Stimulated activated naive CD4-positive, alpha-beta T cell (primary cell): ENCODE data around the gene SLC39A5.
A peak's percentile ranks its signal among the peaks of the same experiment; 100 is the strongest.
"Not testable (repeated sequence)": the region's sequence is repeated elsewhere in the genome, so short reads cannot be mapped to it uniquely, and the experiment has no call there.

Experiments used
- DNase-seq, 6 experiments: peaks; one replicate each; lab custom pipeline; 2025; lab: John Stamatoyannopoulos, UW

Gene SLC39A5

DNA sequence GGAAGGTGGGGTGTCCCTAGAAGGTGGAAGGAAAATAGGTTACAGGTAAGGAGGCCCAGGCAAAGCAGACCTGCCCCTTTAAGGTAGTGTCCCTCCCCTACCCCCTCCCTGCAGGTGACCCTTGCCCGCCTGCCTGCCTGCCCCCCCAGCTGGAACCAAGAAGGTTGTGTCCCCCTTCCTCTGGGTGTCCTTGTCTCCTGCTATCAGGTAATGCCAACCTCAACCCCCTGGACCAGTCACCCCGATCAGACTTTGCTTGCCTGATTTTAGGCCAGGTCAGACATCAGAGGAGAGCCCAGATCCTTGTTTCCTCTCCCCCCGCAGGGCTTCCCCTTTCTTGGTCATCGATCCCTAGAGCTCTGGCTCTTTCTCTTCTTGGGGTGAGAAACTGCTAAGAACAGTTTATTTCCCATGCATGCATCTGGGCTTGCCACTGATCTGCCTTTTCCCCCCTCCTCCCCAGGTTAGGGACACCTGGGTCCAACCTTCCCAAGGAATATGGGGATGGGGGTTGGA, at the start of gene SLC39A5:
SLC39A5 (plus strand) TSS at position 136 of the 516 bp plus-strand sequence. CDS start 1,224 bp downstream, outside the sequence.
- DNase-seq: no peak

GRCh38 chr12:56186957-56187356, 42.9 kb upstream of the SLC39A5 start:
- no peak for DNase-seq

DNA sequence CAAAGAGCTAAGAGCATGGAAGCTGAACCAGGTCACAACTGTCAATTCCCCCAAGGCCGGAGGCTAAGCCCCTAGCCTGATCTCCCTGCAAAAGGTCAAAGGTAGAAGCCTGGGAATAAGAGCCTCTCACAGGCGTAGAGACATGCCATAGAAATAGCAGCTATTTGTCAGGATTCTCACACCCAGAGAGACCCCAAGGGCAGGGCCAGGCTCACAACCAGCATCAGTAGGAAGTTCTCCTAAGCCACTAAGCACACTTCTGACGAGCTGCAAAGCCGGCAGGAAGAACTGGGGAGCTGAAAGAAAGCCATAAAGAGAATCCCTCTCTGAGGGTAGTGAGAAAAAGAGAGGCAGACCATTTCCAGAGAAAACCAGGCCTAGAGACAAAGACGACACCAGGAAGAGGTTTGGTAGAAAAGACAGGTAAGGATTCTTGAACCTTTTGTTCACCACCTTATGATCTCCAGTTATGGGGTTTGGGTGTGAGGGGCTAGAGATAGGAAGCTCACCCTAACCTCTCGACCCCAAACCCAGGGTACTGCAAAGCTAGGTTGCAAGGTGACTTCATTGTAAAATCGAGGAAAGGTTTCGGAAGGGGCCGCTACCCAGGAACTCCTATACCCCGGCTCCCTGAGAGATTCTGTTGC, 41.6 kb upstream of the SLC39A5 start:
- peak in 1 of 6 experiments; percentile 21 for DNase-seq

GRCh38 chr12:56188778-56189098, 41.1 kb upstream of the SLC39A5 start:
- peak in 2 of 6 experiments; percentile 42 to 49 for DNase-seq

DNA sequence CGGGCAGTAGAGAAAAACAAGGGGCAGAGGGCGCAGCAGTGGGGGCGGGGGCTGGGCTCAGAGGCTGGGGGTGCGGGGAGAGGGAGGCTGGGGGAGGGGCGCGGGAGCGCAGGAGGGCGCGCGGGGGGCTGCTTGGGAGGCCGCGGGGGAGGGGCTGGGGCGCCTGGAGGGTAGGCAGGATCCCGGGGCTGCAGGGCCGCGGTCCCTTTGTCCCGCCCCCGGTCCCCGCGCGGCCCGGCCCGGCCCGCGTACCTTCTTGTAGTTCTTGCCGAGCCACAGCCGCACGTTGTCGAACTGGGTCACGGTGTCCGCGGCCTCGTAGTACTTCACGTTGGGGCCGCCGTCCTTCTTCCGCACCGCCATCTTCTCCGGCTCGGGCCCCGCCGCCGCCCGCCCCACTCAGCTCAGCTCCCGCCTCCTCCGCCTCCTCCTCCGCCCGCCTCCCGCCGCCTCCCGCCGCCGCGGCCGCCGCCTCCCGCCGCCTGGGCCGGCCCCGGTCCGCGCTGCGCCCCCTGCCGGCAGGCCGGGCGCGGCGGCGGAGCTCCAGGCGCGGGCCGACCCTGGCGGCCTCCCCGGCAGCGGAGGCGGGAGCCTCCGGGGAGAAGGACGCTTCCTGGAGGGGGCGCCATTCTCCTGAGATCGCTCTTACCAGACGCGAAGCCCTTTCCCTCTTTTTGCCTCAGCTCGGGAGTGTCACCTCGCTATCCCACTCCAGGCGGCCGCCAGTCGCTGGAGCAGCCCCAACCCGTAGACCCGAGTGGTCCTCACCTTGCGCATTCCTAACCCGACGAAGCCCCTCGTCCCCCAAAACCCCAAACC, 40.5 kb upstream of the SLC39A5 start, which contains the start of gene SMARCC2:
SMARCC2 (minus strand) TSS at position 385 of the 819 bp plus-strand sequence; CDS start at position 363, 22 bp downstream.
- peak; percentile 72 to 83 (median 77) for DNase-seq

GRCh38 chr12:56189918-56190694, 39.7 kb upstream of the SLC39A5 start:
- peak; percentile 55 to 79 (median 70) for DNase-seq

DNA sequence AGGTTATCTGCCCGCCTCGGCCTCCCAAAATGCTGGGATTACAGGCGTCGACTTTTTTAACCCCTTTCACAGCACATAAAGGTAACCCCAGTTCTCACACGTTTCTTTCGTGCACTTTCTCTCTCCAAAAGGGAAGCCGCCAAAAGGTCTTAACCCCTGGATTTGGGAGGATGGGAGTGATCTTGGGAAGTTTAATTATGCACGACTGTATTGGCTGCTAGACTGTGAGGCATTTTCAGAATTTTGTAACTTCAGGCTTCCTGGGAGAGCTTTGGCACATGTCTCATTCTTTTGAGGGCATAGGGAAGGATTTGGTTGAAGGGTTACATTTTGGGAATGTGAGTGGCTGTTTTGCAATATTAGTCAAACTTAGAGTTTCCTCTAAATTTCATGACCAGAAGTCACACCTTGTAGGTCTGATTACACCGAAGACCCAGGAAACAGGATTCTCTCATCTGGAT, 39.1 kb upstream of the SLC39A5 start:
- DNase-seq: no peak

GRCh38 chr12:56192582-56192981, 37.3 kb upstream of the SLC39A5 start:
- no peak for DNase-seq

DNA sequence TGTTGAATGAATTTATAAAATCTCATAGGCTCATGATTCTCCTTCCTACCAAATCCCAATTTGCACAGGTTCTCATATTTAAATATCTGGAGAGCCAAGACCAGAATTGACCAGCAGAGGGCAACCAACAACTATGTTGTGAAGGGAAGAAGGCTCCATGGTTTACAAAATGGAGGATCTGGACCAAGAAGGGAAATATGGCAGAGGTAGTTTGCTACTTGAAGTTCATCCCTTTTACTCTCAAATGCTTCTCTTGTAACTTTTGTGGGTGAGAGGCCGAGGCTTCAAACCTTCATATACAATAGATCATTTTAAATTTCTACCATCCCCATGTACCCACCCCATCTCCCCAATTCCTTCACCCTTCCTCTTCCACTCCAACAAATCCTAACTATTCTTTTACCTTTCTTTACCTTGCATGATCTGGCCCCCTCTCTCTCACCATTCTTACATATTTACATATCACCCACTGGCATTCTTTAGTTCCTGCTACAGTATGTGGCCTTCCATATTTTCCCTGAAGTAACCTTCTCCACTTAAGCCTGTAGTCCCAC, 36.7 kb upstream of the SLC39A5 start:
- peak; percentile 17 to 77 (median 64) for DNase-seq

GRCh38 chr12:56196818-56197550, 32.9 kb upstream of the SLC39A5 start:
- DNase-seq: not testable (repeated sequence)

DNA sequence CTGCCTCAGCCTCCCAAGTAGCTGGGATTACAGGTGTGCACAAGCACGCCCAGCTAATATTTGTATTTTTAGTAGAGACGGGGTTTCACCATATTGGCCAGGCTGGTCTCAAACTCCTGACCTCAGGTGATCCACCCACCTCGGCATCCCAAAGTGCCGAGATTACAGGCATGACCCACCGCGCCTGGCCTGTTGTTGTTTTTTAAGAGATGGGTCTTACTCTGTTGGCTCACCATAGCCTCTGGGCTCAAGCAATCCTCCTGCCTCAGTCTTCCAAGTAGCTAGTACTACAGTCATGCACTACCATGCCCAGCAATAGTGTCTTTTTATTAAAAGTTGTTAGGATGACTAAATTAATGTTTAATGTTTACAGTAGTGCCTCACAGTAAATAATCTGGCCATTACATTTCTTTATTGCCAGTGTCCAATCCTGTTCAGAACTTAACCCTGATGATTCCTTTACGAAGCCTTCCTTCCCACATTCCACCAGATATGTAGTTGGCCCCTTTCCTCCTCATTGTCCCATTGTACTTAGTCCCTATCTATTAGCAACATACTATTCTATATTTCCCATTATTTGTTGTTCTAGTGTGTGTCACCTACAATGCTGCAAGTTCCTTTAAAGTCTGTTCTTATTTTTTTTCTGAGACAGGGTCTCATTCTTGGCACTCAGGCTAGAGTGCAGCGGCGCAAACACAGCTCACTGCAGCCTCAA, 31.8 kb upstream of the SLC39A5 start:
- DNase-seq: no peak

- no peak for DNase-seq
These were observed 31.0 kb upstream of the SLC39A5 start for GRCh38 chr12:56198836-56199235.

DNA sequence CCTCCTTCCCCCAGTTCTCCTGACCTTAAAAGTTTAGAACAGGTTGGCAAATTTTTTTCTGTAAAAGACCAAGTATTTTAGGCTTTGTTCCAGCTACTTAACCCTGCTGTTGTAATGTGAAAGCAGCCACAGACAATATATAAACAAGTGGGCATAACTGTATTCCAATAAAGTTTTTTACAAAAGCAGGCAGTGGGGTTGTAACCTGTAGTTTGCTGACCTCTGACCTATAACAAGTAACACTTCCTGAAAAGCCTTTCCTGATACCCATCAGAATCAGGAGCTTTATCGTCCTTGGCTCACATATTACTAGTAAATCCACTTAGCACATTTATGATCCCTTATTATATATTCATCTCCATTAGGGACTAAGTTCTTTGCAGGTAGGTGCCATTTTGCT, 27.5 kb upstream of the SLC39A5 start:
- DNase-seq: no peak

DNA sequence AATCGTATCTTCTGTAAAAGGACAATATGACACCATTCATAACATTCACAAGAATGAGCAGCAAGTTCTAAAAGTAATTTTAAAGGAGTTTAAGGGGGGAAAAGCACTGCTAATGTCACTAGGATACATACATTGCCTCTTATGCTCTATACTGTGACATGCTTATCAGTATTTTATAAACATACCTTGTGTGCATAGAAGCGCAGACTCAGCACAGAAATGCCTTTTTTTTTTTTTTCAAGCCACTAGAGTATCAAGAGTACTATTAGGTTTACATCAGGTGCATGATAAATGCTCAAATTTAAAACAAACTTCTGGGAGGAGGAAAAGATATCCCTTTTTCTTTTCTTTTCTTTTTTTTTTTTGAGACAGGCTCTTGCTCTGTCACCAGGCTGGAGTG, 27.0 kb upstream of the SLC39A5 start:
- DNase-seq: no peak

- DNase-seq: no peak
These were observed 25.6 kb upstream of the SLC39A5 start for GRCh38 chr12:56204275-56204674.

DNA sequence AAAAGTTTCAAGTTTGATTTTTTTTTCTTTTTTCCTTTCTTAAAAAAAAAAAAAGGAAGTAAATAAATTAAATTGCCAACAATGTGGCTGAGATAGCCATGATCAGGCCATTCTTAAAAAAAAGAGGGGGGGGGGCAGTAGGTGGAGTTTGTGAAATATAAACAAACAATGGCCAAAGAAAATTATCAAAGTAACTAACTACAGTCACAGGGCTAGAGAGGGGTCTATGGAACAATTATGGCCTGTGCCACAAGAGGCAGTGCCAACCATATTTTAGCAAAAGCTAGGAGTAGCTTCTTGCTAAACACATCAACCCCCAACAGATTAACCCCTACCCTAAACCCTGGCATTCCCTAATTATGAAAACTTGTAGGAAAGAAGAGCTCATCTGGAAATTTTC, 24.4 kb upstream of the SLC39A5 start:
- DNase-seq: no peak

DNA sequence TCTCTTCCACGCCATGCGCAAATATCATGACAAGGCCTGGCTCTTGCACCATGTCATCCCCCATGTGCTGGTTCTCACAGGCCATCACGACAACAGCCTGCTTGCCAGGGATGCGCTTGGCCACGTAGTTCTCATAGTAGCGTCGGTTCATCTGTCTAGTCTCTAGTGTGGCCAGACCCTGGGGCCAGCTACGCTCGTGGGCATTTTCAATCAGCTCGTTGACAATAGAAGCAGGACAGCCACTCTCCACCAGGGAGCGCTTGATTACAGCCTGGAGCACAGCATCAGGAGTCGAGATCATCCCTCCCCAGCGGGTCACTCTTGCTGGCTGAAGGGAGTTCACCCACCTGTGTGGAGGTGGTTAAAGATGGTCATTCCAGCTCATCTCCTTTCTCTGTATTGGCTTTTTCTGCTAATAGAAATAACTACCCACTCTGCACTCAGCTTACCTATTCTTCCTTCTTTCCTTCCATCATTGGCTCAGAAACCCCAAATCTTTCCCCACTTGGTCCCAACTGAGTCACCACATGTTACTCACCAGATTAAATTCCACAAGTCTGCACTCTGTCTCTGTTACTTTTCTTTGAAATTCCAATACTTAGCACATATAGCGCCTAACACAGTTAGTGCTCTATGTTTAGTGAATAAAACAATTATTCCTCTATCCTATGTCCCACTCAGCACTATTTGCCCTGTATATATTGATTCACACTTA, 23.2 kb upstream of the SLC39A5 start:
- DNase-seq: peak in 4 of 6 experiments; percentile 3 to 28 (median 11)

- DNase-seq: no peak
These were observed 21.8 kb upstream of the SLC39A5 start for GRCh38 chr12:56208006-56208405.

DNA sequence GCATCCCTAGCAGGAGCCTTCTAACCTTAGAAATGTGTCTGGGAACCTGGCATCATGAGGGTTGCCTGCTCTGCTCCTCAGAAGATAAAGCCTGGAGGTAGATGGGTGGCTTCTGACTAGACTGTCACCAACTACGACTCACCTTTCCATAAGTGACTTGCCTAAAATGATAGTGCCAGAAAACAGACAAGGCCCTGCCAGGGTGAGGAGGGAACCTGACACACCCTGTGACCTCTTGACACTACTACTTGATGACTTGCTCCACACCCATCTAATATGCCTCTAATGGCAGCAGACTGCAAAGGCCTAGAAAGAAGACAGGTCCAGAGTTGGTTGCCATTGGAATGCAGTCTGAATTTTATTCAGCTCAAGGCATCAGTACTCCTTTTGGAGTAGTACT, 17.5 kb upstream of the SLC39A5 start:
- no peak for DNase-seq

DNA sequence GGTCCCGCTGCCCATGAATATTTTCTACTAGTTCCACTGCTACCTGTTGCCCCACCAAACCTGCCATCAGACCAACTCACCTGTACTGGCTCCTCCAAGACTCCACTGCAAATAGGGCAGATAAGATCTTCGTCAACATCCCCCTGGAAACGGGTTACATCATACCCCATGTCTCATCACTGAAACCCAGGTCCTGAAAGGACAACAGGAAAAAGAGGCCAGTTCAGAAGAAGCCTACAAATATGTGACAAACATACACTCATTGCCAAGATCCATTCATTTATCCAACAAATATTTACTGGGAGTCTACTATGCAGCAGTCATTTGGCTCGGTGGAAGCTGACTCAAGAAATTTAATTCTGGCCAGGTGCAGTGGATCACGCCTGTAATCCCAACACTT, 16.0 kb upstream of the SLC39A5 start:
- DNase-seq: no peak
